Activated CD4-positive, CD25-positive, alpha-beta regulatory T cell treated with anti-CD3 and anti-CD28 coated beads, Interleukin-2, amount 50 U/mL, for 24 hours (primary cell): ENCODE measurements around the gene ZNF423.
A peak's percentile ranks its signal among the peaks of the same experiment; 100 is the strongest.

Experiments
- ATAC-seq, 2 donors: fragments of 150-1000 bp; cut with Tn5 transposase; one replicate each; pipeline ENCODE4 v1.10.0; 2021; ENCODE audit warnings: mild to moderate bottlenecking in 1 of 2, moderate library complexity in 1 of 2

The ZNF423 gene

GRCh38 chr16:49443576-49443975 lies 412.3 kb downstream of the ZNF423 start:
- no peak for ATAC-seq

- ATAC-seq = no peak
Measured at GRCh38 chr16:49442805-49443204, 413.1 kb downstream of the ZNF423 start.

DNA sequence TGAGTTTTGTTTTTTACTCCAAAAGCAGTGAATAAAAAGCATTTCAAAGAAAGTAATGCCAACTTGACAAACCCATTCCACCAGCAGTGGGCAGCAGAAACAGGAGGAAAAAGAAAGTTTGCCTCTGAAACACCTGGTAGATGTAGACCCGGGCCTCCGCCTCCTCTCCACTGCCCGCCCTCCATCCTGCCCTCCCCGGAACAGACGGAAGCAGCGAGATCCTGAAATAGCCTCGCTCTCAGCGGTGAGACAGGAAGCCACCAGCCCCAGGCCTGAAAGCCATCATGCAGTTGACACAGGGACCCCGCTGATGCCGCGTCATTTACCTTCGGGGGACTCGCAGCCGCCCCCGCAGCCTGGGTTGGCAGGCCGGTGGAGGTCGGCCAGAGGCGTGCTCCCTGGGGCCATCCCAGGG lies 414.5 kb downstream of the ZNF423 start:
- peak; percentile 64 to 83 for ATAC-seq

DNA sequence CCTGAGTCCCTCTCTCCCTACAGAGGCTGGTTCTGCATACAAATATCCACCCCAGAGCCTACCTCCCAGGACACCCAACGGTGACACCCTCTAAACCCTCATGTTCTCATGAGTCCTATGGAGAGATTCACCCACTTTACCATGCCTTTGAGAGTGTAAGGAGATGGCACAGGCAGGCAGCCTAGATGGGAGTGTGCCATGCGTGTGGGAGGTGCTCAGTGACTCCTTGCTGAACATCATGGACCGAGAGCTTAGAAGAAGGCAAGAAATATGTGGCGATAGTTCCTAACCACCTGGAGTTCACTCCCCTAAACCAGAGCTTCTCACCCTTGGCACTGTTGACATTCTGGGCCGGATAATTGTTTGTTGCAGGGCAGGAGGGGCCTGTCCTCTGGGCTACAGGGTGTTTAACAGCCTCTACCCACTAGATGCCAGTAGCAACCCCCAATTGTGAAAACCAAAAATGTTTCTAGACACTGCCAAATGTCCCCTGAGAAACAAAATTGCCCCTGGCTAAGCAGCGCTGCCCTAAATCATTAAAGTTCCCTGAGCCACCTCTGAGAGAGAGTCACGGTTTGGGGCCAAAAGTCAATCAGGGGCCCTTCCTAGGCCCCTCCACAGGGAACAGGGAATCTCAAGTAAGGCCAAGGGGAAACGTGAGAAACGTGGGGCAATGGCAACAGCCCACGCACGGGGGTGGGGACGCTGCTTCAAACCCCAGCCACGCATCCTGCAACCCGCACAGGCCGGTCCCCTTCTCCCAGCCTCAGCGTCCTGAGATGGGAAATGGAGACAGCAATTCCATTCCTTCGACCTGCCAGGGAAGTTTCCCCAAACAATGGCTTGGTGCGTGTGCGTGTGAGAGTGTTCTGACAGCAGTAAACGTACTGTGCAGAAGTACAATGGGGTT lies 415.5 kb downstream of the ZNF423 start:
- ATAC-seq = no peak

DNA sequence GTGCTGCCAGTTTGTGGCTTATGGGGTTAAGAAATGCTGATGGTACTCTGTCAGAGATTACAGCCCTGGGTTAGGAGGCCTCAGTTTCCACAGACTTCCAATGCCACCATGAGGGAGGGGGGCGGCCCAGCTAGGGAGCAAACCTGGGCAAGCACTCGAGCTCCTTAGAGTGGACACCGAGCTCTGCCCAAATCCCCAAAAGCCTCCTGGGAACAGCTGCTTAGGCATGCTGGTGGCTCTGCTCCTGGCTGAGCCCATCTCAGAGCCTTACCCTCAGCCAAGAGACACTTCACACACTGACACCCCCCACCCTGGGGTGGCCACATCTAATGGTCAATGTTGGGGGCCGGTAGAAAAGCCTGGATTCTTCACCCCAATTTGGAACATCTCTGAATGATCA lies 416.2 kb downstream of the ZNF423 start:
- no peak for ATAC-seq

DNA sequence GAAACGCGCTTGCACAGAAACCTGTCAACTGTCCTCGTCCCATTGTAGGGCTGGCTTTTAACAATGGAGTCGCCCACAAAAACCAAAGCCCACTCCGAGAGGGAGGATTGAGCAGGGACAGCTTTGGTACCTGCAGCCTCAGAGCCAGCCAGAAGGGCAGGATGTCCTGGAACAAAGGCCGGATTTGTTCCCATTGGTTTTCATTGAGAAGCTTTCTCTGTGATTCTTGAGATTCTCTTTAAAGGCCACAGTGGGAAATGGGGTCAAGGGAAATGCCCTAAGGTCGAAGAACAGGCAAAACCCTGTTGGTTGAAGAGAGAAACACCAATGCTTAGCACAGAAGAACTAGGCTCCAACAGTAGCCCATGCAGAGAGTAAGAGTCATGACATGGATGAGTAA lies 416.9 kb downstream of the ZNF423 start:
- ATAC-seq = no peak
